Retina (tissue), 1 donor: ENCODE measurements around the gene SMC5.
"Not testable (repeated sequence)": the region's sequence is repeated elsewhere in the genome, so short reads cannot be mapped to it uniquely, and the experiment has no call there.

Experiments
- DNase-seq: peaks from one replicate; pipeline ENCODE4 v3.0.0-alpha.2; 2016

Gene SMC5

GRCh38 chr9:70278305-70278704, 19.5 kb downstream of the SMC5 start:
- DNase-seq = no peak

GRCh38 chr9:70283848-70284247, 25.1 kb downstream of the SMC5 start:
- DNase-seq = no peak

DNA sequence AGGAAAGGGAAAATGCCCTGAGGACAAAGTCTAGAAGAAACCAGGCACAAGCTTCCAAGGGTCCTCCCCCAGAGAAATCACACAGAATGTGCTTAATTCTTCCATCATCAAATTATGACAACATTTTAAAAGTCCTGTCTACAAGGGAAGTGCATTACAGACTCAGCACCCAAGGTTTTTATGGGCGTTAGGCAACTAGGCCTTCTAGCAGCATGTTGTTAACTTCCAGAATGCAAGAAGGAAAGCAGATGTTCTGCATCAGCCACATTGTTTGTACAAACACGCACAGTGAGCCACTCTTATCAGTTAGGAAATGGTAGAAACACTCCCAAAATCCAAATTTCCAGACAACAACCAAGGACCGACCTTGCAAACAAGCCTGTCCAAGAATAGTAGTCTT, 26.5 kb downstream of the SMC5 start:
- no peak for DNase-seq

DNA sequence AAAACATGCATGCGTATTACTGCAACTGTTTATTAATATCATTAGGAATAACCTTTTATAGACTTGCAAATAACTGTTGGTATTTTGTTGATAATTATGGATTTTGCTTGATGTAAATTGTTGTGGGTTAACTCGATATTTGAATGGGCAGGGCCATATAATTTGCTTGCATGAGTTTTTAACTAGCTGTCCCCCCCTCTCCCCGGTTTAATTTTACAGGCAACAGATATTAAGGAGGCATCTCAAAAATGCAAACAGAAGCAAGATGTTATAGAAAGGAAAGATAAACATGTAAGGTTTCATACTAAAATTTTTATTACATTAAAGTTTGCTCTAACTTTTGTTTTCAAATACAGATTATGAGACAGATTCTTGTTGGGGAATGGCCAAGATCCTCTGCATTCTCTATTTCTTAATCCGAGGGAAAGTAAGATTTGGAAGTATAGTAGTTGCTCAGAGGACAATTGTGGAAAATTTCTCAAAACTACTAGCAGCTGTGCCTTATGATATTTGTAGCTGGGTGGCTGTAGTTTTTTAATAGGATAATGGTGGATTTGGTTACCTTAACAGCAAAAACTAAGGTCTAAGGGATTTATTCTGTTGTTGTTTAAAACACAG, 27.3 kb downstream of the SMC5 start:
- no peak for DNase-seq

GRCh38 chr9:70290626-70291025, 31.8 kb downstream of the SMC5 start:
- DNase-seq = no peak

DNA sequence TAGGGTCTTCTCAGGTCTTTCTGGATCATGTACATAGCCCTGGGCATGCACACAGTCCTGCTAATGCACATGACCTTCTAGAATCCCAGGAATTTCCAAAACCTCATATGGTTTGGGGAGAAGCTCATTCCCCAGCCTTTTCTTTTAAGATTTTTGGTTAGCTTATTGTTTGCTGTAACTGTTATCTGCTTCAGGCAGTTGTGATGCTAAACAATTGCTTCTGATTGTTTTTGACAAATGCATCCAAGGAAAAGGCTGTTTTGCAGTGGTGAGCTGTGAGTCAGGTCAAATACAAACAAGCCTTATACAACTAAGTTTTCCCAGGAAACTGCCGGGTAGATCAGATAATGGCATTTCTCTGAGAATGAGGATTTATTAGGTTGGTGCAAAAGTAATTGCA, 32.7 kb downstream of the SMC5 start:
- no peak for DNase-seq

- no peak for DNase-seq
Observed at GRCh38 chr9:70292253-70292652, 33.5 kb downstream of the SMC5 start.

- no peak for DNase-seq
Observed at GRCh38 chr9:70293214-70293613, 34.4 kb downstream of the SMC5 start.

DNA sequence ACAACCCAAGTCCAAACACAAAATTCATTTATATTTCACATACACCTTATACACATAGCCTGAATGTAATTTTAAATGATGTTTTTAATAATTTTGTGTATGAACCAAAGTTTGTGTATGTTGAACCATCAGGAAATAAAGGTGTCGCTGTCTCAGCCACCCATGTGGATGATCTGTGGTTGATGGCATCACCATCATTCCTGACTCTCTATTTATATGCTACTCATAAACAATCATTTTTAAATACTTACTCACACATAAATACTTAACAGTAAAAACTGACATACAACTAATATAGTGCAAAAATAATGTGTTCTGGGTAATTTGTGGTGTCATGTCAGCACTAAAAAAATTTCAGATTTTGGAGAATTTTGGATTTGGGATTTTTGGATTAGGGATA, 38.4 kb downstream of the SMC5 start:
- DNase-seq = no peak

GRCh38 chr9:70298245-70298771, 39.5 kb downstream of the SMC5 start:
- no peak for DNase-seq

DNA sequence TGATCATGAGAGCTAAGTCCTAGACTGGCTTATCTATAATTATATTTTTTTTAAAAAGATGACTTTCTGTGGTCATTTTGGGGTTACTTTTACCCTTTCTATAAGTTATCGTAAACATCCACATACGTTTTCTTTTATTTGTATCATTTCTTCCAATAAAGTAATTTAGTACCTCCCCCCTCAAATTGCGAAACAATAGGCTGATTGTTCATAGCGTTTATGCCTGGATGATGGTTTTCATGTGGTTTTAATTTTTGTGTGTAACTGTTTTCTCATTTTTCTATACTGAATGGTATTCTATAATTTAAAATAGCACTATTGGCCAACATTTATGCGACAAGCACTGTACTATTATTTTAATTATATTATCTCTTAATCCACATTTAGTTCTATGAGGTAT, 44.5 kb downstream of the SMC5 start:
- DNase-seq = no peak

DNA sequence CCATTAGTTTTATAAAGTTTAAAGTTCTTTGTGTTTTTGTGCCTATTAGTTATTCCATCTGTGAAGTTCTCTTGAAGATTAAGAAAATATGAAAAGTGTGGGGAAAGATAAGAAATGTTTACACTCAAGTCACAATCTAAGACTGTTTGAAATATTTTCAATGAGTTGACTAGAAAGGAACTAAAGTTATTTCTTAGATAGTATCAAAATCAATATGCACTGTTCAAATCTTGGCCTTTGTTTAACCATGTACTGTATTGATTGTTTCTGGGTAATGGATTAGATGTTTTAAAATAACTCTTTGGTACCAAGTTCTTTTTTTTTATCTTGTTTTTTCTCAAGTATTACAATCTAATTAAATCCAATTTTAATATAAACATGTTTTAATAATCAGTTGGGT, 46.0 kb downstream of the SMC5 start:
- no peak for DNase-seq

- DNase-seq = no peak
Observed at GRCh38 chr9:70315389-70315788, 56.6 kb downstream of the SMC5 start.

GRCh38 chr9:70318002-70318401, 59.2 kb downstream of the SMC5 start:
- no peak for DNase-seq

GRCh38 chr9:70322096-70322495, 63.3 kb downstream of the SMC5 start:
- no peak for DNase-seq

GRCh38 chr9:70324963-70325362, 66.2 kb downstream of the SMC5 start:
- DNase-seq = no peak

DNA sequence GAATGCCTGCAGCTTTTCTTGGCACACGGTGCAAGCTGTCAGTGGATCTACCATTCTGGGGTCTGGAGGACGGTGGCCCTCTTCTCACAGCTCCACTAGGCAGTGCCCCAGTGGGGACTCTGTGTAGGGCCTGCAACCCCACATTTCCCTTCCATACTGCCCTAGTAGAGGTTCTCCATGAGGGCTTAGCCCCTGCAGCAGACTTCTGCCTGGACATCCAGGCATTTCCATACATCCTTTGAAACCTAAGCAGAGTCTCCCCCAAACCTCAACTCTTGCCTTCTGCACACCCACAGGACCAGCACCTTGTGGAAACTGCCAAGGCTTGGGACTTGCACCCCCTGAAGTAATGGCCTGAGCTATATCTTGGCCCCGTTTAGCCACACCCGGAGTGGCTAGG, 69.8 kb downstream of the SMC5 start:
- not testable (repeated sequence) for DNase-seq

DNA sequence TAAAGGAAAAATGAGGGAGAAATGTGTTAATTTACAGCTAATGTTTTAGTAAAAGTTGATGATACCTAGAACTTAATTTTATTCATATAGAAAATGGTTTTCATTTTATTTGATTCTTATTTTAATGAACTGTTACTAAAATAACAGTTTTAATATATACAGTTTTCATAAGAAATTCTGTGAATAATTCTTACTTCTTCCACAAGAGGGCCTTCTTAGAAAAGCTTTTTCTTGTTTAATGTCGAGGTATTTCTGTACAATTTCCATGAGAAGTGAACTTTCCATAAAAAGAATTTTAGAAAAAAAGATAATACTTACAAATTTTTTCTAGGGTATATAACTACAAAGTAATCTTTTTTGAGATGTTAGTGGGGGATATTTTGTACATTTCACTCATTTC, 81.8 kb downstream of the SMC5 start:
- DNase-seq = no peak

DNA sequence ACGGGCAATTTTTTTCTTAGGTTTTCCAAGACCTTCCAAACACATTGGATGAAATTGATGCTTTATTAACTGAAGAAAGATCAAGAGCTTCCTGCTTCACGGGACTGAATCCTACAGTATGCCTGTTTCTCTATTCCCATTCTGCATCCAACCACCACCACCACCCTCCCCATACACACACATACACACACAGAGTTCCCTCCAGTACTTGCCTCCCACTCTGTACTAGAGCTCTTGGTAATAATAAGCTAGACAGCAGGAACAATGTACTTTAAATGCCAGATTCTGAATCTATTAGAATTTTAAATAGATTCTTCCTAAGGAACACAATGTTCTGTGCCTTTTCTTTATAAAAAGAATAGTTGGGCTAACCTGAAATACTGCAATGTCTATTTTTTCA, 88.3 kb downstream of the SMC5 start:
- DNase-seq = no peak

DNA sequence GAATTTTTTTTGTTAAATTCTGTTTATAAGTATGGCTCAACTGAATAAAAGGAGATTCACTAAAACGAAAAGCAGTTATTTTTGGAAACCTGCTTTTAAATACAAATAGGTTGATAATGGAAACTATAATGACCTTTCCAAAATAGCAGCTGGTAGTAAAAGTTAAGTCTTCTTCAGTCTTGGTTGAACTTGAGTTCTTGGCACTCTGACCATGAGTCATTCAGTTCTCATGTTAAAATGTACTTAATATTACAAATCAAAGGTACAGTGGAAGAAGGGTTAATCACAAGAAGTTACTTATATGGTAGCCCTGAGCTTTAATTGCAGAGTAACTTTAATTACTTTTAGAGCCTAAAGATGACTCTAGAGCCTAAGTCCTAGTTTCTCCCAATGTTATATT, 93.6 kb downstream of the SMC5 start:
- DNase-seq = no peak

DNA sequence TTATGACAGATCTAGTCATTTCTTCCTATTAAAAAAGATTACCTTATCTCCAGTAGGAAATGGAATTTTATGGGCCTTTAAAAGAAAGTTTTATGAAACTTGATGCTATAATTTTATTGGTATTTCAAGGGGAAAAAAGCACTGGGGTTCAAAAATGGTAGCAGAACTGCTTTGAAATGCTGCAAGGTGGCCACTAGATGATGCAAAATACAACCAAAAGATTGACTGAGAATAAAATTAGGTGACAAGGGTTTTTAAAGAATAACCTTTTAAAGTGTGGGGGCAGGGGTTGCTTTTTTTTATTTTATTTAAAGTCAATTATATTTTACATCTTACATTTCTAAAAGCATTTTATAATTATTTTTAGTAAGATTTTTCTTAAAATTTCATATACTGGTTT, 94.0 kb downstream of the SMC5 start:
- DNase-seq = no peak

DNA sequence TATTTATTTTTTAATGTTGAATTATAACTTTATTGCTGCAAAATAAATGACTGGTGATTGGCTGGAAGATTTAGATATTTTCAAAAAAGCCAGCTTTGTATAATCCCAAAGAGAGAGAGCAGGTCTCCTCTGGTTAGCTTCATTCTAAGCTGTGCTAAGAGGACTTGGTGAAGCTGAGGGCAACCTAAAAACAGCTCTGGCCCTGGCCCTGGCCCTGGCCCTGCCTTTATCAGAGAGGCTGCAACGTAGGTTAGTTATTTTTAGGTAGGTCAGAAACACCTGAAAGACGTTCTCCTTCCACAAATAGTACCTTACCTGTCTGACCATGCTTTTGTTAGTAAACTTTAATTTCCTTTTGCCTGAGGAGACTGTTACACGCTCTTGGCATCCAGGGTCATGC, 97.0 kb downstream of the SMC5 start:
- no peak for DNase-seq

DNA sequence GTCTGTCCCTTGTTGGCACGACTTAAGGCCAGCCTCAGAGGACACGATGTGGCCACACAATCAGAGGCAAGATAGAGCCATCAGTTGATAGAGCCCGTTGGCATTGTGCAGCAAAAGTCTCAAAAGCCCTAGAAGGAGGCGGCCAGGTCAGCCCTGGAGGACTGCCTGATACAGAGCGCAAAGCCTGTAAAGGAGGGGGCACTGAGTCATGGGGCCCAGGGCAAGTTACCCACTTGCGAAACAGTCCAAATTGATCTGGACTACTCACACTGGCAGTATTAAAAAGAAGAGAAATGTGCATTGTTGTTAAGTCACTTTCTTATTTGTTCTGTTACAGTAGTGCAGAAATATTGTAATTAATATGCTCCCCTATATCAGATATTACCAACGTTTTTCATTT, 104.2 kb downstream of the SMC5 start:
- no peak for DNase-seq

GRCh38 chr9:70363760-70364159, 105.0 kb downstream of the SMC5 start:
- DNase-seq = no peak

GRCh38 chr9:70367305-70367930, 108.6 kb downstream of the SMC5 start:
- DNase-seq = no peak
